DMS 273 treated with DMSO at 0.1 percent for 48 hours (cell line): ENCODE results near the gene RHO.

Experiments used
- DNase-seq: peaks from one replicate; lab custom pipeline; 2025; lab: John Stamatoyannopoulos, UW

Gene RHO

DNA sequence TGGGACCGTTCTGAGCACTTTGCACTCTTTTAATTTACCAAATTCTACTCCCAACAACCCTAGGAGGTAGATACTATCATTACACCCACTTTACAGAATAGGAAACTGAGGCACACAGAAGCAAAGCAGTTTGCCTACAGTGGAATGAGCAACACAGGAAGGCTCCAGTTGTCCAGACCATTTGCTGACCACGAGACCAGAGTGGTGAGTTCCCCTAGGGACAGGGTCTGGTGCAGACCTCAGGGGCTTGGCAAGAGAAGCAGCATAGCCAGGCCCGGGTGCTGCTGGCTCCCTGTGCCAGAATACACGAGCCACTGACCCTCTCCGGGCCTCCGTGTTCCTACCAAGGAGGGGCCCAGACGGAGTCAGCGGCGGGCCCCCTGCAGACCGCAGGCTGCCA, 51.6 kb downstream of the RHO start:
- DNase-seq: no peak

- no peak for DNase-seq
Measured at GRCh38 chr3:129581623-129582022, 53.2 kb downstream of the RHO start.

- no peak for DNase-seq
Measured at GRCh38 chr3:129582799-129583198, 54.4 kb downstream of the RHO start.

GRCh38 chr3:129583289-129583688, 54.9 kb downstream of the RHO start:
- DNase-seq: no peak

- DNase-seq: no peak
Measured at GRCh38 chr3:129584631-129585030, 56.2 kb downstream of the RHO start.
